ENCODE data around the gene GAS2L2.

The GAS2L2 gene

DNA sequence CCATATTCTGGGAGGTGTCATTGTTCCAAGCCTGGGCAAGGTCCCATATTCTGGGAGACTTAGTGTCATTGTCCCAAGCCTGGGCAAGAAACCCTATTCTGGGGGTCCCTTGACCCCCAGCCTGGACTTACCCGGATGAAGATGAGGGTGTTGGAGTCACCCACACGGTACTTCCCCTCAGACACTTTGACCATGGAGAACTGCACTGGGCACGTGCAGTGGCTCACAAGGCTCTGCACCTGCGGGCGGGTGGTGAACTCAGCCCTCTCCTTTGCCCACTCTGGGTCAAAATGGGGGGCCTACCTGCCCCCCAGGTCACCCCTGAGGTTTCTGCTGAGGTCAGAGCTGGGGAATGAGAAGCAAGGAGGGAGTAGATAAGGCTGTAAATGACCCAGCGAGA, 4.1 kb downstream of the GAS2L2 start:
- Histone ChIP-seq H4K8ac (ENCODE audit: low read length) (no peak overlapping the region), H3K23ac (ENCODE audit: low read length in 2 of 2) (no peak overlapping the region), H3K27ac (ENCODE audit: low read length, poor library complexity, severe bottlenecking) (no peak overlapping the region), H3K9ac (ENCODE audit: low read length) (no peak overlapping the region), H3K14ac (ENCODE audit: low read length in 2 of 2) (no peak overlapping the region), H3K4me2 (ENCODE audit: low read length, poor library complexity, severe bottlenecking) (no peak overlapping the region), H3K4me1 (ENCODE audit: control insufficient read depth, insufficient read depth, low read depth, low read length) (peaks cover 4% of the 10 kb centered on the region), H2BK120ac (ENCODE audit: low read depth, low read length) (no peak overlapping the region), H2BK15ac (ENCODE audit: low read depth, poor library complexity, severe bottlenecking) (no peak overlapping the region), H2BK5ac (ENCODE audit: low read depth, low read length, poor library complexity, severe bottlenecking) (no peak overlapping the region), H3K36me3 (ENCODE audit: control insufficient read depth in 1 of 2, insufficient read depth in 2 of 2, low read depth in 1 of 2, low read length in 2 of 2) (no peaks in the 10 kb centered on the region), H2AK5ac (ENCODE audit: low read length, severe bottlenecking) (no peak overlapping the region), H3K27me3 (ENCODE audit: control insufficient read depth in 1 of 2, insufficient read depth in 1 of 2, low read length in 2 of 2) (peaks cover 59 to 90% of the 10 kb centered on the region in 2 experiments), H3K79me1 (replicated peaks; ENCODE audit: low read length, poor library complexity, severe bottlenecking) (no peaks in the 10 kb centered on the region), H2AFZ (ENCODE audit: low read depth, low read length) (no peak overlapping the region), H3K4ac (ENCODE audit: low read depth in 1 of 2, low read length in 2 of 2) (no peak overlapping the region), H3K9me3 (ENCODE audit: control insufficient read depth, low read length) (no peaks in the 10 kb centered on the region), H2BK12ac (ENCODE audit: low read length in 2 of 2) (no peak overlapping the region), H4K91ac (ENCODE audit: low read length) (no peak overlapping the region), H3K4me3 (ENCODE audit: insufficient read depth in 1 of 2, low read depth in 1 of 2, low read length in 2 of 2) (no peak overlapping the region), H3K18ac (ENCODE audit: low read depth in 1 of 2, low read length in 2 of 2) (no peak overlapping the region)
- WGBS, result 93% methylated on average over 6 of the region's 6 CpGs
- DNase-seq, result no peak

- Histone ChIP-seq H2BK12ac (ENCODE audit: low read length in 2 of 2) (peak overlapping the region in 1 of 2 experiments; percentile 11), H3K9me3 (ENCODE audit: control insufficient read depth, low read length) (no peaks in the 10 kb centered on the region), H2BK15ac (ENCODE audit: low read depth, poor library complexity, severe bottlenecking) (no peak overlapping the region), H3K4ac (ENCODE audit: low read depth in 1 of 2, low read length in 2 of 2) (no peak overlapping the region), H2BK5ac (ENCODE audit: low read depth, low read length, poor library complexity, severe bottlenecking) (no peak overlapping the region), H3K4me3 (ENCODE audit: insufficient read depth in 1 of 2, low read depth in 1 of 2, low read length in 2 of 2) (no peak overlapping the region), H3K27ac (ENCODE audit: low read length, poor library complexity, severe bottlenecking) (no peak overlapping the region), H2AK5ac (ENCODE audit: low read length, severe bottlenecking) (no peak overlapping the region), H4K91ac (ENCODE audit: low read length) (no peak overlapping the region), H3K9ac (ENCODE audit: low read length) (no peak overlapping the region), H3K36me3 (ENCODE audit: control insufficient read depth in 1 of 2, insufficient read depth in 2 of 2, low read depth in 1 of 2, low read length in 2 of 2) (no peaks in the 10 kb centered on the region), H3K4me2 (ENCODE audit: low read length, poor library complexity, severe bottlenecking) (no peak overlapping the region), H3K4me1 (ENCODE audit: control insufficient read depth, insufficient read depth, low read depth, low read length) (peaks cover 4% of the 10 kb centered on the region), H3K79me1 (replicated peaks; ENCODE audit: low read length, poor library complexity, severe bottlenecking) (no peaks in the 10 kb centered on the region), H3K14ac (ENCODE audit: low read length in 2 of 2) (no peak overlapping the region), H3K27me3 (ENCODE audit: control insufficient read depth in 1 of 2, insufficient read depth in 1 of 2, low read length in 2 of 2) (peaks cover 54 to 88% of the 10 kb centered on the region in 2 experiments), H3K18ac (ENCODE audit: low read depth in 1 of 2, low read length in 2 of 2) (no peak overlapping the region), H3K23ac (ENCODE audit: low read length in 2 of 2) (no peak overlapping the region), H2BK120ac (ENCODE audit: low read depth, low read length) (no peak overlapping the region), H4K8ac (ENCODE audit: low read length) (no peak overlapping the region), H2AFZ (ENCODE audit: low read depth, low read length) (no peak overlapping the region)
- DNase-seq, result no peak
- WGBS, result 83% methylated on average over 4 of the region's 4 CpGs
Measured at GRCh38 chr17:35748341-35748841, 4.6 kb downstream of the GAS2L2 start.

- Histone ChIP-seq H4K91ac (ENCODE audit: low read length) (no peak overlapping the region), H2AK5ac (ENCODE audit: low read length, severe bottlenecking) (no peak overlapping the region), H3K9me3 (ENCODE audit: control insufficient read depth, low read length) (no peaks in the 10 kb centered on the region), H3K4me1 (ENCODE audit: control insufficient read depth, insufficient read depth, low read depth, low read length) (peaks cover 4% of the 10 kb centered on the region), H3K14ac (ENCODE audit: low read length in 2 of 2) (no peak overlapping the region), H3K23ac (ENCODE audit: low read length in 2 of 2) (no peak overlapping the region), H3K4ac (ENCODE audit: low read depth in 1 of 2, low read length in 2 of 2) (no peak overlapping the region), H3K36me3 (ENCODE audit: control insufficient read depth in 1 of 2, insufficient read depth in 2 of 2, low read depth in 1 of 2, low read length in 2 of 2) (no peaks in the 10 kb centered on the region), H3K18ac (ENCODE audit: low read depth in 1 of 2, low read length in 2 of 2) (no peak overlapping the region), H3K27ac (ENCODE audit: low read length, poor library complexity, severe bottlenecking) (no peak overlapping the region), H4K8ac (ENCODE audit: low read length) (no peak overlapping the region), H3K27me3 (ENCODE audit: control insufficient read depth in 1 of 2, insufficient read depth in 1 of 2, low read length in 2 of 2) (peaks cover 62 to 88% of the 10 kb centered on the region in 2 experiments), H3K4me2 (ENCODE audit: low read length, poor library complexity, severe bottlenecking) (no peak overlapping the region), H2AFZ (ENCODE audit: low read depth, low read length) (no peak overlapping the region), H2BK15ac (ENCODE audit: low read depth, poor library complexity, severe bottlenecking) (no peak overlapping the region), H2BK5ac (ENCODE audit: low read depth, low read length, poor library complexity, severe bottlenecking) (no peak overlapping the region), H3K79me1 (replicated peaks; ENCODE audit: low read length, poor library complexity, severe bottlenecking) (no peaks in the 10 kb centered on the region), H3K9ac (ENCODE audit: low read length) (no peak overlapping the region), H2BK120ac (ENCODE audit: low read depth, low read length) (no peak overlapping the region), H3K4me3 (ENCODE audit: insufficient read depth in 1 of 2, low read depth in 1 of 2, low read length in 2 of 2) (no peak overlapping the region), H2BK12ac (ENCODE audit: low read length in 2 of 2) (no peak overlapping the region)
- DNase-seq, result peak; percentile 76
- WGBS, result 24% methylated on average over 11 of the region's 12 CpGs
Measured at GRCh38 chr17:35747540-35748017, 5.5 kb downstream of the GAS2L2 start.

DNA sequence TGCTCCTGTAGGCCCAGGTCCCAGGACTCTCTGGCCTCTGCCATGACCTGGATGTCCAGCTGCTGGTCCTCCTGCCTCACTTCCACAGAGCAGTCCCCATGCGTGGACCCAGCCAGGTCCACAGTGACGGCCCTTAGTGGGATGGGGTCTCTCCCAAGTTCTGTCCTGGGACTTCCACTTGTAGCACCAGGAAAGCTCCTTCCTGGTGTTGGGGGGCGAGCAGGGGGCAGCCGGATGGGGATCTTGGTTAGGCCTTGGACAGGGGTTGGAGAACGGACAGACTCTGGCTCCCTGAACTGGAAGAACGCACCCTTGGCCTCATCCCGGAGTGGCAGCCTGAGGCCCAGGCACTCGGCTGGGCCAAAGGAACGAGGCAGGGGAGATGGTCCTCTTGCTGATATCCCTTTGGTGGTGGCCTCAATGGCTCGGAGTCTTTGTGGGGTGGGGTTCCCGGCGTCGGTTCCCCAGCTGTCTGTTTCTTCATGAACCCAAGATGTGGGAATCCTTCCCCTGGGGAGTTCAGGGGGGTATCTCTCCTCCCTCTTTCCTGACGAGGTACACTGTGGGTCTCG, 7.2 kb downstream of the GAS2L2 start:
- DNase-seq, result no peak
- Histone ChIP-seq H3K4me2 (ENCODE audit: low read length, poor library complexity, severe bottlenecking) (no peak overlapping the region), H3K4ac (ENCODE audit: low read depth in 1 of 2, low read length in 2 of 2) (no peak overlapping the region), H3K14ac (ENCODE audit: low read length in 2 of 2) (no peak overlapping the region), H2BK12ac (ENCODE audit: low read length in 2 of 2) (no peak overlapping the region), H3K4me3 (ENCODE audit: insufficient read depth in 1 of 2, low read depth in 1 of 2, low read length in 2 of 2) (no peak overlapping the region), H3K36me3 (ENCODE audit: control insufficient read depth in 1 of 2, insufficient read depth in 2 of 2, low read depth in 1 of 2, low read length in 2 of 2) (no peaks in the 10 kb centered on the region), H3K79me1 (replicated peaks; ENCODE audit: low read length, poor library complexity, severe bottlenecking) (no peaks in the 10 kb centered on the region), H3K4me1 (ENCODE audit: control insufficient read depth, insufficient read depth, low read depth, low read length) (peaks cover 9% of the 10 kb centered on the region), H3K9ac (ENCODE audit: low read length) (no peak overlapping the region), H3K18ac (ENCODE audit: low read depth in 1 of 2, low read length in 2 of 2) (no peak overlapping the region), H4K91ac (ENCODE audit: low read length) (no peak overlapping the region), H3K23ac (ENCODE audit: low read length in 2 of 2) (no peak overlapping the region), H3K27me3 (ENCODE audit: control insufficient read depth in 1 of 2, insufficient read depth in 1 of 2, low read length in 2 of 2) (peaks cover 77 to 95% of the 10 kb centered on the region in 2 experiments), H2BK120ac (ENCODE audit: low read depth, low read length) (no peak overlapping the region), H2AFZ (ENCODE audit: low read depth, low read length) (no peak overlapping the region), H2BK5ac (ENCODE audit: low read depth, low read length, poor library complexity, severe bottlenecking) (no peak overlapping the region), H2BK15ac (ENCODE audit: low read depth, poor library complexity, severe bottlenecking) (no peak overlapping the region), H3K27ac (ENCODE audit: low read length, poor library complexity, severe bottlenecking) (no peak overlapping the region), H2AK5ac (ENCODE audit: low read length, severe bottlenecking) (no peak overlapping the region), H4K8ac (ENCODE audit: low read length) (no peak overlapping the region), H3K9me3 (ENCODE audit: control insufficient read depth, low read length) (no peaks in the 10 kb centered on the region)
- 89% methylated on average over 14 of the region's 15 CpGs for WGBS

Measured in mesenchymal stem cell (in vitro differentiated cells and primary cell).